Adrenal gland (tissue), 12 donors: ENCODE measurements around the gene APBB2. TPM values are rescaled to one million over a fixed set of nuclear protein-coding genes. Genes with fewer than 3 reads are reported as not detected.
"Not testable (repeated sequence)": the region's sequence is repeated elsewhere in the genome, so short reads cannot be mapped to it uniquely, and the experiment has no call there.

Experiments
- DNase-seq, 7 donors: peaks; one replicate each; pipeline ENCODE4 v3.0.0-alpha.2; 2019 to 2020
- H3K27ac ChIP-seq, 5 donors: fragments of 200-600 bp; sonication (generic) in 4 of 5; 1 replicate in 3 of 5; 2 replicates in 2 of 5; pipeline versions ENCODE4 v1.5.1 to v1.8.0; 2016 to 2020; ENCODE audit warnings: mild to moderate bottlenecking in 1 of 5
- H3K27me3 ChIP-seq: fragments of 200-600 bp; 2 replicates; pipeline ENCODE4 v1.8.0; 2021
- H3K36me3 ChIP-seq, 2 donors: fragments of 200-600 bp; replicated peaks in 1 of 2; 1 replicate in 1 of 2; 2 replicates in 1 of 2; pipeline versions ENCODE4 v1.5.1 to v1.8.0; 2018 to 2022
- H3K4me1 ChIP-seq, 2 donors: fragments of 200-600 bp; replicated peaks in 1 of 2; 1 replicate in 1 of 2; 2 replicates in 1 of 2; pipeline versions ENCODE4 v1.5.1 to v1.8.0; 2018 to 2021
- H3K4me3 ChIP-seq, 4 donors: fragments of 200-600 bp; sonication (generic) in 3 of 4; one replicate each; pipeline ENCODE4 v1.5.1; 2016 to 2018
- H3K9me3 ChIP-seq, 3 donors: fragments of 200-600 bp; sonication (generic) in 1 of 3; replicated peaks in 1 of 3; 1 replicate in 2 of 3; 2 replicates in 1 of 3; pipeline versions ENCODE4 v1.5.1 to v1.8.0; 2016 to 2021
- POLR2A ChIP-seq, 2 donors: fragments of 450-650 bp; IDR thresholded peaks; one replicate each; pipeline ENCODE4 v1.6.1; 2017; ENCODE audit warnings: antibody characterized with exemption in 2 of 2, mild to moderate bottlenecking in 2 of 2, moderate library complexity in 1 of 2
- WGBS, 4 donors: extraction: QIAGEN DNeasy Blood & Tissue Kit in 2 of 4; methylation state at CpG; one replicate each; pipeline versions ENCODE4 v1.1.5 to v1.1.7; 2013 to 2017; 5-methylcytosine and 5-hydroxymethylcytosine counted together
- intact Hi-C, 2 donors: fragments of 100-400 bp; cut with DNase I; formaldehyde crosslinking; loops; one replicate each; pipeline versions ENCODE4 v1.14.1 to v1.15.0; 2022 to 2023
- polyA plus RNA-seq, 3 donors: library from polyadenylated mRNA; stranded (reverse); fragments of 200-250 nt in 2 of 3; fragments of 350-450 nt in 1 of 3; fragmentation: Illumina TruSeq in 1 of 3; extraction: RNeasy Lipid Tissue Mini Kit (QIAGEN cat#74804) in 1 of 3; gene quantifications; one replicate each; pipeline ENCODE4 v1.2.3, GENCODE V29; 2013 to 2014
- total RNA-seq, 9 donors: library from RNA; depleted of rRNA in 4 of 9; stranded (reverse); fragments of >200 nt in 4 of 9; fragments of 120-200 nt in 1 of 9; fragmentation: NEBNext Ultra II Directional in 1 of 9; extraction: Animal tissue kit (Norgen Biotek cat#: 25700) in 1 of 9; gene quantifications; one replicate each; pipeline versions ENCODE4 v1.1.0 to v1.2.4, GENCODE V29; 2013 to 2023
- TF ChIP-seq, protein P1 (sequence below), 6 experiments: fragments of 450-650 bp in 4 of 6; fragments of 200-600 bp in 2 of 6; sonication (generic) in 1 of 6; IDR thresholded peaks; 1 replicate in 5 of 6; 2 replicates in 1 of 6; pipeline versions ENCODE4 v1.5.1 to v1.8.0; 2016 to 2021; ENCODE audit warnings: antibody characterized with exemption in 6 of 6, mild to moderate bottlenecking in 2 of 6, moderate library complexity in 1 of 6
- donor health status: healthy with polysubstance abuse.
- donor health status: Bipolar disorder and iron deficiency.
- donor health status: DM: yes; HTN: yes; CAD: no.
- donor health status: DM: no; HTN: no; CAD: no.
- donor health status: DM: no; HTN: no; CAD: no.
- donor health status: DM: yes; HTN: yes; CAD: no.

Gene APBB2
- total and polyA plus RNA-seq, 12 donors = 12.4 to 135 (median 39.7) TPM

DNA sequence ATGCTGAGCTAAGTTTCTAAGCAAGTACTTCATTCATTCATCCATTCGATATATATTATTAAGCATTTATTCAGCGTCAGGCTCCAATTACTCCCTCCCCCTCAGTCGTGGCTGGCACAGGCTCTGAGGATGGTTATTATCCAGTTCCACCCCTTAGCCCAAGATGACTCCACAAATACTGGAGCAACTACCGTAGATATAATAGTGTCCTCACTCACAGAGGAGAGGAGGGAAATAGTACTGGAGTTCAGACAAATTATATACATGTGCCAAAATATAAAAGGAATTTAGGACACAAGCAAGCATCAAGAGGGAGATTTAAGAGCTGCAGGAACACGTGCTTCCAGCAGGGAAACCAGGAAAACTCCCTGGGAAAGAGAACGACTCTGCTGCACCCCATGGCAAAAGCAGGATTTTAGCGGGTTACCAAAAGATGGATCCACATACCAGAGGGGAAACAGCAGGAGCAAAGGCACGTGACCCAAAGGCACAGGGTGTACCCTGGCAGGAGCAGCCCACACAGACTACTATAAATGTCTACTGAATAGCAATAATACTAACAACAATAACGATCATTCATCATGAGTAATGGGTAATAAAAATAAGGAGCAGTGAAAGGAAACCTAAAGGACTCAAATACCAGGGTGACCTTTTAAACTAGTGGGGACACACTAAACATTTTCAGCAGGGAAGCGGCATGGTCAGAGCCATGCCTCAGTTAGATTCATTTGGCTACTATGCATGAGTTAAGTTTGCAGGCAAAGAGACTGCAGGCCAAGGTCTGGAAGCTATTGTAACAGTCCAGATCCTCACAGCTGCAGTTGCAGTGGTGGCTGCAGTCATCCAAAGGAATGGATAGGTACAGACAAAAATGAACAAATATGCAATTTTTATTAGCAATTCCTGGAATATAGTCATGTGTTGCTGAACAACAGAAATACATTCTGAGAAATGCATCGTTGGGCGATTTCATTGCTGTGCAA, 153.7 kb downstream of the APBB2 start:
- Histone ChIP-seq H3K36me3 (no peaks in the 10 kb centered on the region), H3K27ac (no peak overlapping the region), H3K9me3 (no peaks in the 10 kb centered on the region), H3K4me1 (peaks cover 0 to 18% of the 10 kb centered on the region in 2 donors), H3K27me3 (no peaks in the 10 kb centered on the region), H3K4me3 (no peak overlapping the region)
- TF ChIP-seq, protein P1, sequence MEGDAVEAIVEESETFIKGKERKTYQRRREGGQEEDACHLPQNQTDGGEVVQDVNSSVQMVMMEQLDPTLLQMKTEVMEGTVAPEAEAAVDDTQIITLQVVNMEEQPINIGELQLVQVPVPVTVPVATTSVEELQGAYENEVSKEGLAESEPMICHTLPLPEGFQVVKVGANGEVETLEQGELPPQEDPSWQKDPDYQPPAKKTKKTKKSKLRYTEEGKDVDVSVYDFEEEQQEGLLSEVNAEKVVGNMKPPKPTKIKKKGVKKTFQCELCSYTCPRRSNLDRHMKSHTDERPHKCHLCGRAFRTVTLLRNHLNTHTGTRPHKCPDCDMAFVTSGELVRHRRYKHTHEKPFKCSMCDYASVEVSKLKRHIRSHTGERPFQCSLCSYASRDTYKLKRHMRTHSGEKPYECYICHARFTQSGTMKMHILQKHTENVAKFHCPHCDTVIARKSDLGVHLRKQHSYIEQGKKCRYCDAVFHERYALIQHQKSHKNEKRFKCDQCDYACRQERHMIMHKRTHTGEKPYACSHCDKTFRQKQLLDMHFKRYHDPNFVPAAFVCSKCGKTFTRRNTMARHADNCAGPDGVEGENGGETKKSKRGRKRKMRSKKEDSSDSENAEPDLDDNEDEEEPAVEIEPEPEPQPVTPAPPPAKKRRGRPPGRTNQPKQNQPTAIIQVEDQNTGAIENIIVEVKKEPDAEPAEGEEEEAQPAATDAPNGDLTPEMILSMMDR (IDR thresholded peaks at IDR 0.05) = no peak
- TF ChIP-seq POLR2A (IDR thresholded peaks at IDR 0.05) = no peak
- no peak for DNase-seq
- 75 to 79% (median 78%) methylated on average over 12 of the region's 12 CpGs for WGBS, 4 donors
- intact Hi-C loops = no loop called here

- H3K4me1 ChIP-seq = peaks cover 0 to 12% of the 10 kb centered on the region in 2 donors
- H3K27ac ChIP-seq, H3K4me3 ChIP-seq, DNase-seq, H3K9me3 ChIP-seq, intact Hi-C loops, H3K36me3 ChIP-seq, H3K27me3 ChIP-seq: not testable (repeated sequence)
- 92 to 97% (median 94%) methylated on average over 9 of the region's 9 CpGs for WGBS, 4 donors
Measured at GRCh38 chr4:41059411-41059810, 154.9 kb downstream of the APBB2 start.

- Histone ChIP-seq H3K36me3 (no peaks in the 10 kb centered on the region), H3K9me3 (no peaks in the 10 kb centered on the region), H3K4me3 (no peak overlapping the region), H3K27me3 (no peaks in the 10 kb centered on the region), H3K27ac (no peak overlapping the region), H3K4me1 (peaks cover 0 to 8% of the 10 kb centered on the region in 2 donors)
- intact Hi-C loops = no loop called here
- DNase-seq = no peak
- 91 to 98% (median 96%) methylated on average over 3 of the region's 3 CpGs for WGBS, 4 donors
- TF ChIP-seq POLR2A (IDR thresholded peaks at IDR 0.05) = no peak
- TF ChIP-seq, protein P1 (IDR thresholded peaks at IDR 0.05) = no peak
Measured at GRCh38 chr4:41058426-41058825, 155.9 kb downstream of the APBB2 start.

DNA sequence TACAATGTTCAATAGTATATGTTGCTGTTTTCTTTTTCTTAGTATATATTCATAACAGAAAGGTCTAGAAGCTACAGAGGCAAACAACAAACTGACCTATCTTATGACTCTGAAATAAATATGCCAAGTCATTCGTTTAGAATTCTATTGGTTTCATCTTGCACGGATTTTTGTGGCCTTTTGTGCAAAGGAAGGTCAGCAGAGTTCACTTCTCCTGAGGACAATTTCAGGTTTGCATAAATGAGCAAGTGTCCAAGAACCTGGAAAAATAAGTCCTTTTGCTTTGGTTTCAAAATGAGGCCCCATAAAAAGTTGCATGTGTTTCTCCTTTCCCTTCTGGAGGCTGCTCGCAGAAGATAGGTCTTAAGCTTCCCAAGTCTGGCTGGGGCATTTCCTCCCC, 156.9 kb downstream of the APBB2 start:
- no peak overlapping the region for H3K4me3 ChIP-seq
- 49 to 68% (median 59%) methylated on average over 3 of the region's 3 CpGs for WGBS, 4 donors
- H3K27me3 ChIP-seq = no peaks in the 10 kb centered on the region
- no peak for DNase-seq
- no peak overlapping the region for H3K27ac ChIP-seq
- H3K9me3 ChIP-seq = no peaks in the 10 kb centered on the region
- peaks cover 0 to 8% of the 10 kb centered on the region in 2 donors for H3K4me1 ChIP-seq
- intact Hi-C loops = no loop called here
- TF ChIP-seq, protein P1 (IDR thresholded peaks at IDR 0.05) = no peak
- TF ChIP-seq POLR2A (IDR thresholded peaks at IDR 0.05) = no peak
- H3K36me3 ChIP-seq = no peaks in the 10 kb centered on the region
